GM12878 (cell line): ENCODE measurements around the gene DMAC1.

Source experiments
- PML ChIP-seq: IDR thresholded peaks from 2 replicates; pipeline ENCODE4 v1.6.1; 2012; ENCODE audit warnings: low read length, inconsistent platforms
- POLR2AphosphoS5 ChIP-seq: IDR thresholded peaks from 2 replicates; pipeline ENCODE4 v1.6.1; 2011; ENCODE audit warnings: mild to moderate bottlenecking, low read length, inconsistent platforms

DNA sequence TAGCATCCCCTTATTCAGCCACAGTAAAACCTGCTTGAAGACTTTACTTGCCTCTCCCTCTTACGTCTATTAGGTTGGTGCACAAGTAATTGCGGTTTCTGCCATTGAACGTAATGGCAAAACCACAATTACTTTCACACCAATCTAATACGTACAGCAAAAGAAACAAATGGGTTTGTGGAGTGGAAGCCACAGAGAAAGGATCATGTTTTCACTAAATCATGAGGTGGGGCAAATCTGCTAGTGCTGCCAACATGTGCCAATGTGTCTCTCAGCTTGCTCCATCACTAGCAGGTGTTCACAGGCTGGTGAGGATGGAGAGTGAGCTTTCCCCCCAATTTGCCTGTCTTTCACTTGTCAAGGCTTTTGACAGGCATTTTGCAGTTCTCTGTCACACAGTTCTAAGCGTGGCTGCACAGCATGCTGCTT, 15.9 kb downstream of the DMAC1 start:
- TF ChIP-seq POLR2AphosphoS5 (no peak), PML (no peak)
